Upper lobe of left lung (tissue), 4 donors: ENCODE data around the gene MAML2.

Experiments used
- POLR2A ChIP-seq, 4 donors: fragments of 450-650 bp; IDR thresholded peaks; one replicate each; pipeline ENCODE4 v1.5.1; 2016 to 2017; ENCODE audit warnings: antibody characterized with exemption in 4 of 4, mild to moderate bottlenecking in 2 of 4
- TF ChIP-seq, protein P1 (sequence below), 6 experiments: fragments of 450-650 bp in 4 of 6; fragments of 200-600 bp in 2 of 6; sonication (generic) in 2 of 6; IDR thresholded peaks; one replicate each; pipeline ENCODE4 v1.5.1; 2016 to 2019; ENCODE audit warnings: antibody characterized with exemption in 6 of 6

DNA sequence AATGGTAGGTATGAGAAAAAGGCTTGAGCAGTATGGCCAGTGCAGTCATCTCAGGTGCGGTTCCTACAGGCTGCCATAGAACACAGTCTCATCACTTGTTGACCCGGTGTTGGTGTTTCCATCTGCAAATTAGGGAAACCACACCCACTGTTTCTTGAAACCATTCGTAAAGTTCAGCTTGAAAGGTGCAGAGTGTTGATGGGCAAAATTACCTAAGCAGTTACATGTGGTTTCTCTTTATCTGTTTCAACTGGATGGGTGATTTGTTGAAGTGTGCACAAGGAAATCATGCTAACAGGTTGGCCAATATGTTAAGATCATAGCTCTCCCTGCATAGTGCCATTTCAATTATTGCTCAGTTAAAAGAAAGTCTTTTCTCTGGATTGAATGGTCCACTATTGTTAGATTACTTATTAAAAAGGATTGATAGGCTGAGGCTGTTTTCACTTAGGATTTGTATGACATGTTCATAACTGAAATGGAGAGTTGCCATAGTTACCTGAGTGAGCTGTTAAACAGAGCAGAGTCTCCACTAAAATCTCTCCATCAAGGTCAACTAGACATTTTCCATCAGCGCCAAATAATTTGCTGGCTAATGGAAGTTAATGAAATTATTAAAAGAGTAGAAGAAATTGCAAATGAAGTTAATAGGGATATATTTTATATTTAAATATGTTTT lies 215.9 kb downstream of the MAML2 start:
- TF ChIP-seq, protein P1, sequence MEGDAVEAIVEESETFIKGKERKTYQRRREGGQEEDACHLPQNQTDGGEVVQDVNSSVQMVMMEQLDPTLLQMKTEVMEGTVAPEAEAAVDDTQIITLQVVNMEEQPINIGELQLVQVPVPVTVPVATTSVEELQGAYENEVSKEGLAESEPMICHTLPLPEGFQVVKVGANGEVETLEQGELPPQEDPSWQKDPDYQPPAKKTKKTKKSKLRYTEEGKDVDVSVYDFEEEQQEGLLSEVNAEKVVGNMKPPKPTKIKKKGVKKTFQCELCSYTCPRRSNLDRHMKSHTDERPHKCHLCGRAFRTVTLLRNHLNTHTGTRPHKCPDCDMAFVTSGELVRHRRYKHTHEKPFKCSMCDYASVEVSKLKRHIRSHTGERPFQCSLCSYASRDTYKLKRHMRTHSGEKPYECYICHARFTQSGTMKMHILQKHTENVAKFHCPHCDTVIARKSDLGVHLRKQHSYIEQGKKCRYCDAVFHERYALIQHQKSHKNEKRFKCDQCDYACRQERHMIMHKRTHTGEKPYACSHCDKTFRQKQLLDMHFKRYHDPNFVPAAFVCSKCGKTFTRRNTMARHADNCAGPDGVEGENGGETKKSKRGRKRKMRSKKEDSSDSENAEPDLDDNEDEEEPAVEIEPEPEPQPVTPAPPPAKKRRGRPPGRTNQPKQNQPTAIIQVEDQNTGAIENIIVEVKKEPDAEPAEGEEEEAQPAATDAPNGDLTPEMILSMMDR (IDR thresholded peaks at IDR 0.05): no peak
- no peak for TF ChIP-seq POLR2A (IDR thresholded peaks at IDR 0.05)
